D721Med (cell line): ENCODE results near the gene ZNF776.
"Not testable (repeated sequence)": the region's sequence is repeated elsewhere in the genome, so short reads cannot be mapped to it uniquely, and the experiment has no call there.

Source experiments
- DNase-seq: peaks from one replicate; pipeline ENCODE4 v3.0.0; 2011; ENCODE audit warnings: low spot score; ENCODE audit not compliant: insufficient read length
- FAIRE-seq: peaks from 2 replicates; lab custom pipeline; 2011; peaks lifted over from hg19 to GRCh38; lab: Jason Lieb, UNC
- TF ChIP-seq, protein P1 (sequence below): IDR thresholded peaks from 2 replicates; pipeline ENCODE4 v1.5.1; 2012; ENCODE audit warnings: mild to moderate bottlenecking, control low read depth; ENCODE audit not compliant: insufficient read depth; ENCODE audit errors: missing control alignments

The ZNF776 gene

DNA sequence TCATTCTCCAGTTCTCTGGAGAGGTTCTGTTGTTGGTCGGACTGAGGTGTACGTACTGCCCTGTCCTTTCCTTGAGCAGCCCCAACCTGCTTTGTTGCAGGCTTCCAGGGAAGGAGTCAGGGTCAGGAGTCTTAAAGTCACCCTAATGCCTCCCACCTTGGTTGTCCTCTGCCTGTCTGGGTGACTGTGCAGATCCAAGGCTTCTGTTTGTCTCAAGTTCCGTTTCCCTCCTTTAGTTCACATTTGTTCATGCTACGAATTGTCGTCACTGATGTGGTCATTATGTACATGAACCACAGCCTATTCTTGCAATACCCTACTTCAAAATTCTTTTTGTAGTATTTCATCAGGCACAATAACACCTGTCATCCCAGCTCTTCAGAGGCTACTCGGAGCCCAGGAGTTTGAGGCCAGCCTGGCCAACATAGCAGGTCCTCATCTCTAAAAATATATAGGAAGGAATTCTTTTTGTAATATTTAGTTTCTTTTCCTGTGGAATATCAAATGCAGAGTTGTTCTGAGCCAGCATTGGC lies 30.2 kb downstream of the ZNF776 start:
- DNase-seq: no peak
- no peak for FAIRE-seq
- TF ChIP-seq, protein P1, sequence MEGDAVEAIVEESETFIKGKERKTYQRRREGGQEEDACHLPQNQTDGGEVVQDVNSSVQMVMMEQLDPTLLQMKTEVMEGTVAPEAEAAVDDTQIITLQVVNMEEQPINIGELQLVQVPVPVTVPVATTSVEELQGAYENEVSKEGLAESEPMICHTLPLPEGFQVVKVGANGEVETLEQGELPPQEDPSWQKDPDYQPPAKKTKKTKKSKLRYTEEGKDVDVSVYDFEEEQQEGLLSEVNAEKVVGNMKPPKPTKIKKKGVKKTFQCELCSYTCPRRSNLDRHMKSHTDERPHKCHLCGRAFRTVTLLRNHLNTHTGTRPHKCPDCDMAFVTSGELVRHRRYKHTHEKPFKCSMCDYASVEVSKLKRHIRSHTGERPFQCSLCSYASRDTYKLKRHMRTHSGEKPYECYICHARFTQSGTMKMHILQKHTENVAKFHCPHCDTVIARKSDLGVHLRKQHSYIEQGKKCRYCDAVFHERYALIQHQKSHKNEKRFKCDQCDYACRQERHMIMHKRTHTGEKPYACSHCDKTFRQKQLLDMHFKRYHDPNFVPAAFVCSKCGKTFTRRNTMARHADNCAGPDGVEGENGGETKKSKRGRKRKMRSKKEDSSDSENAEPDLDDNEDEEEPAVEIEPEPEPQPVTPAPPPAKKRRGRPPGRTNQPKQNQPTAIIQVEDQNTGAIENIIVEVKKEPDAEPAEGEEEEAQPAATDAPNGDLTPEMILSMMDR: no peak

- DNase-seq (no peak), FAIRE-seq (no peak)
- TF ChIP-seq, protein P1: no peak
Measured at GRCh38 chr19:57778336-57778735, 31.7 kb downstream of the ZNF776 start.

DNA sequence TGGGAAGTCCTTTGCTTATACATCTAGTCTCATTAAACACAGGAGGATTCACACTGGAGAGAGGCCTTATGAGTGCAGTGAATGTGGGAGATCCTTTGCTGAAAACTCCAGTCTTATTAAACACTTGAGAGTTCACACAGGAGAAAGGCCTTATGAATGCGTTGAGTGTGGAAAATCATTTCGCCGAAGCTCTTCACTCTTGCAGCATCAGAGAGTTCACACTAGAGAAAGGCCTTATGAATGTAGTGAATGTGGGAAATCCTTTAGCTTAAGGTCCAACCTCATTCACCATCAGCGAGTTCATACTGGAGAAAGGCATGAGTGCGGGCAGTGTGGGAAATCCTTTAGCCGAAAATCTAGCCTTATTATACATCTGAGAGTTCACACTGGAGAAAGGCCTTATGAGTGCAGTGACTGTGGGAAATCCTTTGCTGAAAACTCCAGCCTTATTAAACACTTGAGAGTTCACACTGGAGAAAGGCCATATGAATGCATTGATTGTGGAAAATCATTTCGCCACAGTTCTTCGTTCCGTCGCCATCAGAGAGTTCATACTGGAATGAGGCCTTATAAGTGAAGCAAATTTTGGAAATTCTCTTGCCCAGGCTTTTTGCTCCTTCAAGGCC lies 32.7 kb downstream of the ZNF776 start:
- TF ChIP-seq, protein P1: no peak
- no peak for FAIRE-seq

DNA sequence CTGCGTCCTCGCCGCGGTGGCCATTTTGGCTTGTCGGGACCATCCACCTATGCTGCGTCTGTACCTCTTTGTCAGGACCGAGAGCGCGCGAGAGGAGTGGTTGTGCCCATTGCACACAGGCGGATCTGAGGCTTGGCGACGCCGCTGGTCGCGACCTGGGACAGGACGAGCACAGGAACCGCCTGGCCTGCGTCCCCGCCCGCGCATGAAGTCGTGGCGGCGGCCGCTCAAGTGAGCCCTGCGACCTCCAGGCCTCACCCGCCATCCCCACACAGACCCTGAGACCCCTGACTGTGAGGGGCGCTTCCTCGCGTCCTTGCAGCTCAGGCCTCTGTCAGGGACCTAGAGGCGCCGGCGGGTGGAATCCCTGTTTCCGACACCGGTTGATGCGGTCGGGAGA lies 39.7 kb downstream of the ZNF776 start:
- TF ChIP-seq, protein P1: no peak
- FAIRE-seq (no peak), DNase-seq (no peak)

More for the DNA sequence above, 32.7 kb downstream of the ZNF776 start:
- DNase-seq: no peak

GRCh38 chr19:57786906-57787305 lies 40.3 kb downstream of the ZNF776 start:
- TF ChIP-seq, protein P1: no peak
- FAIRE-seq: no peak

DNA sequence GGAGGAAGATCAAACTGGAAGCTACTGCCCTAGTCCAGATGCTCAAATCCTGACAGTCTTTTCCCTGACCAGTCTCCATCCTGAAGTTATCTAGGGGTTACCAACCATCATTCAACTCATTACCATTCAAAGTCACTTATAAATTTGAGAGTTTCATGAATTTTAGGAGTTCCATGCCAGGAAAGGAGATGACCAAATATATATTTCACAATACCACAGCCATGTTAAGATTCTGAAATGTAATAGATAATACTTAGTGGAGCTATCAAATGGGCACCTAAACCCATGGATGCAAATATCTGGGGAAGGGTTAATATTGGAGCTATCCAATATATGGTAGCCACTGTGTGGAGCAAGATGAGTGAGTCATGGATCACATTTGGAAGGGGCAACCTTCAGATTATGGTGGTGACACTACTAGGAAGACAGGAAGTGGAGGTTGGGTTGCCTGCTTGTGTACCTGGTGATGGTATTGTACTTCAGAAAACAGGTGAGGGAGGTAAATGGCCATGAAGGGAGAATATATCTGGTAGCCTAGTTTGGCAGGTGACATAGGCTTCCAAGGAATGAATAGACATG lies 41.6 kb downstream of the ZNF776 start:
- DNase-seq: no peak
- no peak for FAIRE-seq
- TF ChIP-seq, protein P1: no peak

More at GRCh38 chr19:57786906-57787305, 40.3 kb downstream of the ZNF776 start:
- DNase-seq: no peak

- no peak for DNase-seq
- FAIRE-seq: no peak
- TF ChIP-seq, protein P1: no peak
Measured at GRCh38 chr19:57789288-57789687, 42.7 kb downstream of the ZNF776 start.

DNA sequence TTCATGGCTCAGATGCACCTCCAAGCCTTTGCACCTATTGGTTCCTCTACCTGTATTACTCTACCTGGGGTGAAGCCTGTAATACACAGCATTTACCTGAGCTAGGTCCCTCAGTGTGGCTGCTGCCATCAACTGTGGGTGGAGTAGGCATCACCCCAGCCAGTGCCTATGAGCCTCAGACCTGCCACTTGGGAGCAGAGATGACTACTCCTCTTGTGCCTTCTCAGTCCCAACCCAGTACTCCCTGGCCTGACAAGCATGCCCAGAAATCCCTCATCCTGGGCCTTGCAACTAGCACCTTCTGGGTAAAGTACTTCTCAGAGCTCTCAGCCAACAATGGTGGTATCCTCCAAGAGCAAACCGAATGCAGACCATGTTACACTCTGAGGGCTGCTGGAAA lies 50.0 kb downstream of the ZNF776 start:
- not testable (repeated sequence) for FAIRE-seq, DNase-seq
